Mesodermal cell (in vitro differentiated cells): ENCODE results near the gene SPAG9.

Experiments used
- H3K27ac ChIP-seq: 2 replicates; pipeline ENCODE4 v1.7.0; 2013; ENCODE audit warnings: mild to moderate bottlenecking, low read depth, low read length, moderate library complexity; ENCODE audit not compliant: severe bottlenecking
- H3K36me3 ChIP-seq: 2 replicates; pipeline ENCODE4 v1.7.1; 2013; ENCODE audit warnings: mild to moderate bottlenecking, low read length, moderate library complexity; ENCODE audit not compliant: control insufficient read depth, insufficient read depth
- H3K4me1 ChIP-seq: one replicate; pipeline ENCODE4 v1.7.1; 2013; ENCODE audit warnings: mild to moderate bottlenecking, low read length; ENCODE audit not compliant: insufficient read depth, control insufficient read depth, poor library complexity, severe bottlenecking
- H3K4me3 ChIP-seq: 2 replicates; pipeline ENCODE4 v1.7.0; 2013; ENCODE audit warnings: low read length, control low read depth, mild to moderate bottlenecking; ENCODE audit not compliant: insufficient read depth, poor library complexity, severe bottlenecking; ENCODE audit errors: extremely low read depth
- H3K9me3 ChIP-seq: 2 replicates; pipeline ENCODE4 v1.7.1; 2013; ENCODE audit warnings: mild to moderate bottlenecking, low read length, moderate library complexity; ENCODE audit not compliant: control insufficient read depth
- WGBS, 2 experiments: methylation state at CpG; one replicate each; pipeline ENCODE4 v1.1.5; 2013; ENCODE audit warnings: missing lambda C conversion rate in 2 of 2; ENCODE audit not compliant: insufficient coverage in 2 of 2; 5-methylcytosine and 5-hydroxymethylcytosine counted together

Gene SPAG9

DNA sequence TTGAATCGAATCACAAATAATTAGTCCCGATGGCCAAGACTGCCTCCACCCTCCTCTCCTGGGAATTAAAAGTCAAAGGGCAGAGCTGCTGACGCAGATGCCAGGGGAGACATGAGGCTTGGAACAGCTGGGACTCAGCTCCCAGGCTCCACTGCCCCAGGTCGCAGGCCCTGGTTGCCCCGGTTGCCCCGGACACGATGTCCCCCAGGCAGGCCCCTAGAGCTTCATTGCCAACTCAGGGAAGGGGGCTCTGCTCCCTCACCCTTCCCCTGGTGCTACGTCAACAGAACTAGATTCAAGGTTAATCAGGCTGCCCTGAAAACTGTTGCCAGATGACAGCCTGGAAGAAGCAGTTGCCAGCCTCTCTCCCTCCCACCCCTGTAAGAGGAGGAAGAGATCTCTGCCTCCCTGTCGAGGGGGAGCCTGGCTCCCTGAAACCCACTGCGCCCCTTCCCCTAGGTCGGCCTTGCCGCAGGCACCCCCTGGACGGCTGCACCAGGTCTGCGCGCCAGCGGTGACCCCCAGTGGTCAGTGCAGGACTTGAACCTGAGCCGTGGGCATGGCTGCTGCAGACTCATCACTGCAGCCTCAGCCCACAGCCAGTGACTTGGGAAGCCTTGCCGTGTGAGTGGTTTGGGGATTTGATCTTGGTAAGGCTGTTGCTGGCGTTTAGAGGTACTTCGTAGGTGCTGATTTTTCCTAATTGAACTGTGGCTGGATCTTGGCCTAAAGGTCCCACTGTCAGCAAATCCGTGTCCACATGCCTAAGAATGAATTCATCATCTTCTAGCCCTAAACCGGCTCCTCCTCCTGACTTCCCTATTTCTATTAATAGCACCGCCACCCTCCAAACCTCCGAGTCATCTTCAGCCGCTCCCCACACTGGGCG lies 170.4 kb downstream of the SPAG9 start:
- H3K9me3 ChIP-seq, result no peaks in the 10 kb centered on the region
- no peaks in the 10 kb centered on the region for H3K36me3 ChIP-seq
- peak overlapping the region; percentile 73 for H3K27ac ChIP-seq
- no peak overlapping the region for H3K4me3 ChIP-seq
- WGBS, 2 experiments, result 26 to 29% methylated on average over 18 to 19 of the region's 26 CpGs
- peaks cover 47% of the 10 kb centered on the region for H3K4me1 ChIP-seq

- H3K4me3 ChIP-seq, result no peak overlapping the region
- H3K27ac ChIP-seq, result no peak overlapping the region
- H3K4me1 ChIP-seq, result peaks cover 44% of the 10 kb centered on the region
- WGBS, 2 experiments, result 87 to 90% methylated on average over 11 to 20 of the region's 21 CpGs
- H3K9me3 ChIP-seq, result no peaks in the 10 kb centered on the region
- H3K36me3 ChIP-seq, result no peaks in the 10 kb centered on the region
Observed at GRCh38 chr17:50949128-50949988, 171.3 kb downstream of the SPAG9 start.

DNA sequence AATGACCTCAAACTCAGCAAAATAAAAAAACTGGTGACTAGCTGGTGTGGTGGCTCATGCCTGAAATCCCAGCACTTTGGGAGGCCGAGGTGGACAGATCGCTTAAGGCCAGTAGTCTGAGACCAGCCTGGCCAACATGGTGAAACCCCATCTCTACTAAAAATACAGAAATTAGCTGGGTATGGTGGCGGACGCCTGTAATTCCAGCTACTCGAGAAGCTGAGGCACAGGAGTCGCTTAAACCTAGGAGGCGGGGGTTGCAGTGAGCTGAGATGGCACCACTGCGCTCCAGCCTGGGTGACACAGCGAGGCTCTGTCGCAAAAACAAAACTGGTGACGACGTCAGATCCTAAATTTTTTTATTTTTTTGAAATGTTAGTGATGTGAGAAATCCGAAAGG lies 172.0 kb downstream of the SPAG9 start:
- H3K27ac ChIP-seq, result no peak overlapping the region
- no peaks in the 10 kb centered on the region for H3K36me3 ChIP-seq
- peaks cover 44% of the 10 kb centered on the region for H3K4me1 ChIP-seq
- H3K4me3 ChIP-seq, result no peak overlapping the region
- 92 to 96% methylated on average over 12 to 13 of the region's 13 CpGs for WGBS, 2 experiments
- H3K9me3 ChIP-seq, result no peaks in the 10 kb centered on the region

GRCh38 chr17:50947782-50948543 lies 172.7 kb downstream of the SPAG9 start:
- no peaks in the 10 kb centered on the region for H3K9me3 ChIP-seq
- H3K36me3 ChIP-seq, result no peaks in the 10 kb centered on the region
- H3K4me1 ChIP-seq, result peaks cover 47% of the 10 kb centered on the region
- H3K27ac ChIP-seq, result no peak overlapping the region
- H3K4me3 ChIP-seq, result no peak overlapping the region
- 93 to 96% methylated on average over 9 to 10 of the region's 15 CpGs for WGBS, 2 experiments

DNA sequence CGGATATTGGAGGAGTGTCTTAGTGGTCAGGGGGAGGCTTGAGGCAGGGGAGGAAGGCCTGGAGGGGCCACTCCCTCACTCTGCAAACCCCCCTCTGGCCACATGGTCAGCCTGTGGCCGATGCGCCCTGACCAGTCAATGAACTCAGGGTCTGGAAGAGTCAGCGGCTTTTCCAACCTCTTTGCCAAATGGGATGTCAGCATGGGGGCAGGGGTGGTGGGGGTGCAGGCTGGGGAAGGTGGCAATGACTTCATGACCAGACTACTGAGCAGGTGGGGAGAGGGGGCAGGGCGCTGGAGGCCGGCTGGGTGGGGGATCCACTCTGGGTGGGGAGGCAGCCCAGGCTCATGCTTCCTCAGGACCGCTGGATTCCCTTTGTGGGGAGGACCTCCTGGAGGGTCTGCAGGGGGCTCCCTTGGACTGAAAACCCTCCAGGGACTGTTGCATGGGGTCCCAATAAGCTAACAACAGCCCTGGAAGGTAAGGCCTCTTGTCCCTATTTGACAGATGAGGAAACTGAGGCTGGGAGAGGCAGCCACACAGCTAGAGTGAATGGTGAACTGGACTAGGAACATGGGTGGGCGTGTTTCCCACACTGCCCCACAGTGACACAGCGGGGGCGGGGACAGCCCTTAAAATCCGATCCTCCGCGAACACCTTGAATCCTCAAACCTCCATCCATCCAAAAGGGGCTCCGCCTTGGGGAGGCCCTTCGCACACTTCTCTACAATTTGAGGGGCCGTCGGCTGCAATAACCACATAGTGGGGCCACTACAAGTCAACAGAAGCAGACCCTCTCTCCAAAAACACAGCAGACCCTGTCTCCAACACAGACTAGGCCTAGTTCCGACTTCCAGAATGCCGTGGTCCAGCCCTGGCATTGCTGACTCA lies 173.5 kb downstream of the SPAG9 start:
- WGBS, 2 experiments, result 92% methylated on average over 11 to 14 of the region's 19 CpGs

GRCh38 chr17:50946223-50946890 lies 174.3 kb downstream of the SPAG9 start:
- 89 to 95% methylated on average over 12 of the region's 12 CpGs for WGBS, 2 experiments
- Histone ChIP-seq H3K27ac (no peak overlapping the region), H3K9me3 (no peaks in the 10 kb centered on the region), H3K36me3 (no peaks in the 10 kb centered on the region), H3K4me3 (no peak overlapping the region), H3K4me1 (peaks cover 48% of the 10 kb centered on the region)

More for the DNA sequence above, 173.5 kb downstream of the SPAG9 start:
- H3K4me3 ChIP-seq, result no peak overlapping the region
- H3K27ac ChIP-seq, result no peak overlapping the region
- no peaks in the 10 kb centered on the region for H3K36me3 ChIP-seq
- peaks cover 48% of the 10 kb centered on the region for H3K4me1 ChIP-seq
- H3K9me3 ChIP-seq, result no peaks in the 10 kb centered on the region

DNA sequence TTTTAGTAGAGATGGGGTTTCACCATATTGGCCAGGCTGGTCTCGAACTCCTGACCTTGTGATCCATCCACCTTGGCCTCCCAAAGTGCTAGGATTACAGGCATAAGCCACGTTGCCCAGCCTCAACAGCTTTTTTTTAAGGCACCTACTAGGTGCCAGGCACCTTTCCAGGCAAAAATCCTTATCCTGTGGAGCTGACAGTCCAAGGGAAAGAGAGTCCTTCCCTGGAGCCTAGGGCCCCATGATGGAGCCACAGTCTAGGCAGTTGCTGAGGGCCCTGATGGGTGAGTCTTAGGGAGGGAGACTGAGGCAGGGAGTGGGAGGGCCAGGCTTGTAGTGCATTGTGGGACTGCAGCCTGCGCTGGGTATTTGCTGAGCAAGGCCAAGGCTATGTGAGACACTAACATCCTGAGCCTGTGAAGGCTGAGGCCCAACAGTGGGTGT lies 174.9 kb downstream of the SPAG9 start:
- H3K4me1 ChIP-seq, result peaks cover 45% of the 10 kb centered on the region
- no peaks in the 10 kb centered on the region for H3K36me3 ChIP-seq
- 93 to 100% methylated on average over 1 to 2 of the region's 3 CpGs for WGBS, 2 experiments
- H3K9me3 ChIP-seq, result no peaks in the 10 kb centered on the region
- H3K27ac ChIP-seq, result no peak overlapping the region
- no peak overlapping the region for H3K4me3 ChIP-seq

GRCh38 chr17:50944902-50945720 lies 175.6 kb downstream of the SPAG9 start:
- Histone ChIP-seq H3K4me3 (peak overlapping the region; percentile 30), H3K27ac (no peak overlapping the region), H3K9me3 (no peaks in the 10 kb centered on the region), H3K36me3 (no peaks in the 10 kb centered on the region), H3K4me1 (peaks cover 38% of the 10 kb centered on the region)
- 49 to 52% methylated on average over 12 to 15 of the region's 18 CpGs for WGBS, 2 experiments
